HG03469 (cell line): ENCODE data around the gene DIS3.
A peak's percentile ranks its signal among the peaks of the same experiment; 100 is the strongest.
"Not testable (repeated sequence)": the region's sequence is repeated elsewhere in the genome, so short reads cannot be mapped to it uniquely, and the experiment has no call there.

Experiments
- ATAC-seq: cut with Tn5 transposase; IDR thresholded peaks from one replicate; pipeline ENCODE4 v1.9.1; 2021; ENCODE audit warnings: mild to moderate bottlenecking, moderate library complexity, moderate number of reproducible peaks; ENCODE audit not compliant: unreplicated experiment

DIS3 gene

GRCh38 chr13:72745260-72745659, 36.4 kb downstream of the DIS3 start:
- ATAC-seq, result no peak

- ATAC-seq, result no peak
Measured at GRCh38 chr13:72740015-72740414, 41.7 kb downstream of the DIS3 start.

GRCh38 chr13:72737033-72737432, 44.7 kb downstream of the DIS3 start:
- ATAC-seq, result no peak

DNA sequence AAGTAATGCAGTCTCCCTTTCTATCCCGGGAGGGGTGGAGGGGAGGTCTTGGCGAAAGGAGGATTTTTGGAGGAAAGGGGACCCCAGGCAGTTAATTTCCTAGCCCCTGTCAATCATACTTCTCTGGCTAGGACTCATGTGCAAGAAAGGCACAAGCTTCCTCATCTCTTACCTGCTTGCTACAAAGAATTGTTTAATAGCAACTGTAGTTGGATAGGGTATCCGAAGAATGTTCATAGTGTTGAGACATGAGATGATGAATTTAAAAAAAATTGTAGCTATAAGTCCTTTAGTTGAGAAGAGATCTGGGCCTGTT, 53.5 kb downstream of the DIS3 start:
- ATAC-seq, result no peak

DNA sequence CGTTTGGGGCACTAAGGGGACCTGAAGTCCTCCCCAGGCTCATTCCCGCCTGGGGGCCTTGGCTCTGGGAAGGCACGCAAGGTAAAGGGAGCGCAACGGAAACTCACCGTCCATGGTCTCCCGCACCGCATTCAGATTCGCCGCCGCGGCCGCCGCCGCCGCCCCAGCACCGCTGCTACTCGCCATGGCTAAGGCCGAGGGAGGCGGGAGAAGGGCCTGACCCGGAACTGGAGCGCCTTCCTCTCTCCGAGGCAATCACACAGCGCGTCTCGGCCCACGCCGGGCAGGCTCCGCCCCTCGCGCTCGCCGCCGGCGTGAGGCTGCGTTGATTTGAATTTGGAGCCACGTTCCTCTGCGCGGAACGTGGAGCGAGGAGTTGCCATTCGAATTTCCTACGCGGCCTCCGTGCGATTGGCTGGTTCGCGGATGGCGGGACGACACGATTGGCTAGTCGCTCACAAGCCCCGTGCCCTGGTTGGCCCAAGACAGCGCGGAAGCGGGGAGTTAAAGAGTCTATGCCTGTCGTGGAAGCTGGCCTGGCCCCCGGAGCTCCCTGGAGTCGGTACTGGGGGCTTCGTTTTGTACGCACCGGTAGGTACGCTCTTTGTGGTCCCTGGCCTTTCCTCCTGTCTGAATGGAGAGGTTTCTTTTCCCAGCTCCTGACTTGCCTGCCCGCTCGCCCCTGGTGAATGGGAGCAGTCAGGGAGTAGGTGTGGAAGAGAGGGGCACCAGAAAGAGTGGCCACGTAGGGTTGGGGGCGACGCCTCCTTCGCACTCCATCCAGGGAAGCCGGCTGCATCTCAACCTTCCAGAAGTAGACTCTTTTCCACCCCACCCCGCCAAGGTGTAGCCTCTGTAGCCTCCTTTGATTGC, 54.0 kb downstream of the DIS3 start, which contains the start of the genes BORA and MZT1:
Gene BORA, plus strand, starts transcription at position 507 of the 873 bp plus-strand sequence. CDS start 1,018 bp downstream, outside the sequence.
Gene MZT1, minus strand, starts transcription at position 213 of the 873 bp plus-strand sequence. Its CDS starts 27 bp downstream, at position 186.
- peak; percentile 96 for ATAC-seq

- peak; percentile 6 for ATAC-seq
Measured at GRCh38 chr13:72726726-72727416, 54.8 kb downstream of the DIS3 start.

DNA sequence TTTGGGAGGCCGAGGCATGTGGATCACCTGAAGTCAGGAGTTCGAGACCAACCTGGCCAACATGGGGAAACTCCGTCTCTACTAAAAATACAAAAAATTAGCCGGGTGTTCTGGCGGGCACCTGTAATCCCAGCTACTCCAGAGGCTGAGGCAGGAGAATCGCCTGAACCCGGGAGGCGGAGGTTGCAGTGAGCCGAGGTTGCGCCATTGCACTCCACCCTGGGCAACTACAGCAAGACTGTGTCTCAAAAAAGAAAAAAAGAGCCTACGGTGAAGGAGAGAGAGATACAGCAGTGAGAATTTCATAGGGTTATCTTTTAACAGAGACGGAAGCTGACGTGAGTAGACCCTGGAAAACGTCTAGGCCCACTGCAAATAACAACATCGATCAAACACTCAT, 55.5 kb downstream of the DIS3 start:
- ATAC-seq, result not testable (repeated sequence)

DNA sequence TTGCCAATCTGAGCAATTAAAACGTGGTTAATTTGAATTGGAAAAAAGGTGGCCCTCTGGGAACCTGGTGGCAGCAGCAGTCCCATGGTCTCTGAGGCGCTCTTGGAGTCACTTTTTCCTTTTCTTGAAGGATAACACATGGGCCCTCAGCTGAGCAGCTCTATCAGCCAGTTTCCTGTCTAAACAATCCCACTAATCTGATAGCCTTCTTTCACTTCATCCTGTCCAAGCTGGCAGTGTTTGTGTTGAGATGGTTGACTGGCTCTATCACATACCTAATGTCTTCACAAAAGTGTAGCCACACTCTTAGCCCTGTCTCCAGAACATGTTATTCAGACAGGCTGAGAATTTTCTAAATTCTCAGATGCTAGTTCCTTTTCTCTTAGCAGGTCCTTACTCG, 64.9 kb downstream of the DIS3 start:
- no peak for ATAC-seq
